GM19043 (cell line): Measurements from ENCODE around the gene NIT1.
A peak's percentile ranks its signal among the peaks of the same experiment; 100 is the strongest.
"Not testable (repeated sequence)": the region's sequence is repeated elsewhere in the genome, so short reads cannot be mapped to it uniquely, and the experiment has no call there.

Source experiments
- ATAC-seq: cut with Tn5 transposase; IDR thresholded peaks from one replicate; pipeline ENCODE4 v1.9.1; 2021; ENCODE audit warnings: low read depth; ENCODE audit not compliant: unreplicated experiment

NIT1 gene

DNA sequence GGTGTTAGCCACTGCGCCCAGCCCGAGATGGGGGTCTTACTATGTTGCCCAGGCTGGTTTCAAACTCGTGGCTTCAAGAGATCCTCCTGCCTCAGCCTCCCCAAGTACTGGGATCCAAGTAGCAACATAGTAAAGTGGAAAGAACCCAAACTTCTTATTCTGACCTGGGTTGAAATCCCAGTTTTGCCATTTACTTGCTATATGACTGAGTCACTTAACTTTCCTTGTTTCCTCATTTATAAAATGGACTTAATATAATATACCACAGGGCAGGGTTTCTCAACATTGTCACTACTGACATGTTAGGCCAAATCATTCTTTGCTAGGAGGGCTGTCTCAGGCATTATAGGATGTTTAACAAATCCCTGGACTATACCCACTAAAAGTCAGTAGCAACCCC lies 6.8 kb upstream of the NIT1 start:
- no peak for ATAC-seq

DNA sequence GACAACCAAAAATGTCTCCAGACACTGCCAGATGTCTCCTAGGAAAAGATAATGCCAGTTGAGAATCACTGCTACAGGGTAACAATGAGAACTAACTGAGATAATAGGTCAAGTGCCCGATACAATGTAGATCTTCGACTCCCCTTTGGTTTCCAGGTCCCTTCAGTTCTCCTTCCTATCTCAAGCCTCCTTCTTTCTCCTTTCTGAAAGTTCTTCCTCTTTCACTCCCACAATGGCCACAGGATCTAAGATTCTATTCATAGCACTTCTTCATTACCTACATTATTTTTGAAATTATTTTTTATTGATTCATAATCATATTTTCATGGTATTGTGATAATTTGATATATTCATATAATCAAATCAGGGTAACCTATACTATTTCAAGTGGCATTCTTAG lies 6.4 kb upstream of the NIT1 start:
- ATAC-seq, result no peak

DNA sequence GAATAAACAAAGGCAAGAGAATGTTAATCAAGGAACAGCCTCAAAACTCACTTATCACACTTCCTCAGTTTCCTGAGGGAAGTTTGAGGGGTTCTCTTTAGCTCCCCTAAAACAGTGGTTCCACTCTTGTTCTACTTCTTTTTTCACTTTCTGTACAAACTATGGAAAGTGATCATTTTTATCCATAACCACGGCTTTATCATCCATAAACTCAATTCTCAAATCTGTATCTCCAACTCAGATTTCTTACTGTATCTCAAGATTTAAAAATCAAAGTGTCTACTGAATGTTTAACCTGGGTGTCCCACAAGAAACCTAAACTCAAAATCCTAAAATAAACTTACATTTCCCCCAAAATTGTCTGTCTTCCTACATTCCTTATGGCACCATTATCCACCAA lies 4.0 kb upstream of the NIT1 start:
- ATAC-seq, result no peak

DNA sequence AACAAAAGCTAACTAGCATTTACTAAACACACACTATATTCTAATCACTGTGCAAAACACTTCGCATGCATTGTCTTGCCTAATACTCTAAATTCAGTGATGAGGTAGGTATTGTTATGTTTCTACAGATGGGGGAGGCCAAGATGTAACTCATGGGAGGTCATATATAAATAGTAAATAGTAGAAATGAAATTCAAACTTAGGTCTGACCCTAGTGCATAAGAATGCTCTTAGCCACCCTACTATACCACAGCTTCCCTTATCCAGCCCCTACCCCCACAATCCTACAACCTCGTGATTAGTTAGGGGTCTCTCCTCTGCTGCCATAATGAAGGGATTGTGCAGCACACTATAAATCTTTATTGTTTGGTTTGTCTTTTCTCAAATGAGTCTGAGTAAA lies 3.3 kb upstream of the NIT1 start:
- ATAC-seq, result no peak

DNA sequence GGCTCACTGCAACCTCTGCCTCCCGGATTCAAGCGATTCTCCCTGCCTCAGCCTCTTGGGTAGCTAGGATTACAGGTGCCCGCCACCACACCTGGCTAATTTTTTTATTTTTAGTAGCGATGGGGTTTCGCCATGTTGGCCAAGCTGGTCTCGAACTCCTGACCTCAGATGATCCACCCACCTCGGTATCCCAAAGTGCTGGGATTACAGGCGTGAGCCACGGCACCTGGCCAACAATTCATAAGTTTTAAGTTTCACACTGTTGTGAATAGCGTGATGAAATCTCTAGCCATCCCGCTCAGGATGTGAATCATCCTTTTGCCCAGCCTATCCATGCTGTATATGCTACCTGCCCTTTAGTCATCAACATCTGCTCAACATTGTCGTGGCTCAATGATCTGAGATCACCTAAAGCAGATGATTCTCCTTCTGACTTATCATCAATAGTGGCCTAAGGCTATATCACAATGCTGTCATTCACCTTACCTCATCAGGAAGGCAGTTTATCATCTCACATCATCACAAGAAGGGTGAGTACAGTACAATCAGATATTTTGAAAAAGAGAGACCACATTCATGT lies 2.7 kb upstream of the NIT1 start:
- ATAC-seq, result no peak

DNA sequence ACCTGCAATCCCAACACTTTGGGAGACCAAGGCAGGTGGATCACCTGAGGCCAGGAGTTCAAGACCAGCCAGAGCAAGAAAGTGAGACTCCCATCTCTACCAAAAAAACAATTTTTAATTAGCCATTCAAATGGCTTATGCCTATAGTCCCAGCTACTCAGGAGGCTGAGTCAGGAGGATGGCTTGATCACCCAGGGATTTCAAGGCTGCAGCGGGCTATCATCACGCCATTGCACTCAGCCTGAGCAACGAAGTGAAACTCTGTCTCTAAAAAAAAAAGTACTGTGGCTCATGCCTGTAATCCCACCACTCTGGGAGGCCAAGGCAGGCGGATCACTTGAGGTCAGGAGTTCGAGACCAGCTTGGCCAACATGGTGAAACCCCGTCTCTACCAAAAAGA lies 1.9 kb upstream of the NIT1 start:
- not testable (repeated sequence) for ATAC-seq

DNA sequence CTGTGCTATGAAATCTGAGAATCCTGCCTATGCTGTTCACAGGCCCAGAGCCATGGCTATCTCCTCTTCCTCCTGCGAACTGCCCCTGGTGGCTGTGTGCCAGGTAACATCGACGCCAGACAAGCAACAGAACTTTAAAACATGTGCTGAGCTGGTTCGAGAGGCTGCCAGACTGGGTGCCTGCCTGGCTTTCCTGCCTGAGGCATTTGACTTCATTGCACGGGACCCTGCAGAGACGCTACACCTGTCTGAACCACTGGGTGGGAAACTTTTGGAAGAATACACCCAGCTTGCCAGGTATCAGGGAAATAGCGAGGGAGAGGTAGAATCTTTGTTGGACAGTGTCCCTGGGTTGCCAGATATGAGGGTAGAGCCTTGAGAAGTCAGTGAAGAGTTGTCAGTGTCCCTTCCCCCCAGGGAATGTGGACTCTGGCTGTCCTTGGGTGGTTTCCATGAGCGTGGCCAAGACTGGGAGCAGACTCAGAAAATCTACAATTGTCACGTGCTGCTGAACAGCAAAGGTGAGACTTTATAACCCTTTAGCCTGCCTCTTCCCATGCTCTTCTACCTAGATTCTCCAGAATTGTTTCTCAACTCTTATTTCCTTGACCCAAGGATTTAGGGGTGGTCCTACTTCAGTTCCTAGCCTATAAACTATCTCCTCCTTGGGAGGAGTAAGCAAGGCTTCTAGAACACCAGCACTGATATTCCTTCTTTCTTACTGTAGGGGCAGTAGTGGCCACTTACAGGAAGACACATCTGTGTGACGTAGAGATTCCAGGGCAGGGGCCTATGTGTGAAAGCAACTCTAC lies 1.4 kb downstream of the NIT1 start:
- peak; percentile 46 for ATAC-seq

DNA sequence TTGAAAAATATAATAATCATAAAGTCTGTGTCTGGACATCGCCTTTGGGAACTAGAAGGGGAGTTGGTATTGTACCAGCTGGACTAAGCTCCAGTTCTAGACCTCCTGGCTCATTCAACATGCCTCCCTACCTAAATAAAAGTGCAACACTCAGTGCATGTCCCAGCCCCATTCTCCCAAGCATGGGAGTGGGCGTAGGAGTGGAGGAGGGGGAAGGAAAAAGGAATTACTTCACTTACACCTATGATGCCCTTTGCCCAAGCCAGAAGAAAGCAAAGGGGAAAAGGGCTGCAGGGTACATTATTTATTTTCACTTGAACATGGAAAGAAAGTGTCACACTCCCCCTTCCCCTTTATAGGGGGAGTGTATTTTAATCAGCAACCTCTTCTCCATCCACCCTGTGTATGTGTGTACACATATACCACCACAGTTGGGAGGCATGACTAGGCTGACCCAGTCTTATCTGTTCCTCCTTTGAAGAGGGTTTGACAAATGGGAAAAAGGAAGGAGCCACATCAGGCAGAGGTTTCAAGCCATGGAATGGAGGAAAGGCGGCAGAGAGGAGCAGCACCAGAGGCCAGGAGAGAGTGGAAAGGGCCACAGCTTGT lies 3.2 kb downstream of the NIT1 start:
- no peak for ATAC-seq

DNA sequence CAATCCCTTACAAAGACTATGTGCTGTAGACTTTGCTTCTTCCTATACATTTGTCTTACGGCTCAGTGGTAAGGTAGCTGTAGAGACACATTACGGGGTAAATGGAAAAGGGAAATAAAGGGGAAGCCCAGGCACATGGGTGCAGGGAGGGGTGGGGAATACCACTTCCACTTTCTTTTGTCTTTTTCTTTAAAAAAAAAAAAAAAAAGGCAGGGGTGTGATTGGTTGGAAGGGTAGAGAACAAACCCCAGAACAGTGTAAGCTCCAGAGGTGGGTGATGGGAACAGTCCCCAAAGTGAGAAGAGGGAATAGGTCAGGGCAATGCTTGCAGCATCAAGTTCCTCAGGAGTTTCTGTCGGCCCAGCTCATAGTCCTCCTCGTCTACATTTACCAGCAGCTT lies 3.9 kb downstream of the NIT1 start:
- no peak for ATAC-seq

DNA sequence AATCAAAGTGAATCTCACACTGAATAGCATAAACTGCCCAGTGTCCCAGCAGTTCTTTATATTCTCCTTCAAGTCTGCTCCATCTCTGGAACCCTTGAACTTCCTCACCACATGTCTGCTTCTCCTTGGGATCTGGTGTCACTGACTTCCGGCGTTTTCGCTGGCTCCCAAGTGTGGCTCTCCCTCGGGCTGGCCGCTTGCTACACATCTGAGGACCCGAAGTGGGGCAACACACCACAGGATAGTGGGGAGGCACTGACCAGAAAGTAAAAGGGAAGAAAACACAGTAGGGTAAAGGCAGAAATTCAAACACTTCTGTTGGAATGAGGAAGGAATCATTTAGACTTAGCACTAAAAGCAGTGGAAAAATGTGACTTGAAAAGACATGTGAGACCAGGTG lies 5.1 kb downstream of the NIT1 start:
- no peak for ATAC-seq

DNA sequence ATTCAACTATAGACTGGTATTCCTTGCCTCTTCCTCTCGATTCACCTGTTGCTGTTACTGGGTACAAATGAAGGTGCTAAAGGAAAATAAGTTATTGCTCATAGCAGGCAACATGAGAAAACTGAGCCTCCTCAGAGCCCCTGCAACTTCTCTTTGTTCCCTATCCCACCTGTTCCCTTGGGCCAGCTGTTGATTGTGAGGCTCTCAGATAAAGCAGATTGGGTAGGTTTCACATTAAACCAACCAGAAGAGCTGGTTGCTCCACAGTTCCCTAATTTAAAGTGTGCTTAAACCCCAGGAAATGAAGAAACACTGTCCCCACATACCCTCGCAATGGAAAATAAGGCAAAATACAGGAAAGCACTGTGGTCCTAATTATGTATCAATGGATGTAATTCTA lies 9.7 kb downstream of the NIT1 start:
- ATAC-seq, result no peak

DNA sequence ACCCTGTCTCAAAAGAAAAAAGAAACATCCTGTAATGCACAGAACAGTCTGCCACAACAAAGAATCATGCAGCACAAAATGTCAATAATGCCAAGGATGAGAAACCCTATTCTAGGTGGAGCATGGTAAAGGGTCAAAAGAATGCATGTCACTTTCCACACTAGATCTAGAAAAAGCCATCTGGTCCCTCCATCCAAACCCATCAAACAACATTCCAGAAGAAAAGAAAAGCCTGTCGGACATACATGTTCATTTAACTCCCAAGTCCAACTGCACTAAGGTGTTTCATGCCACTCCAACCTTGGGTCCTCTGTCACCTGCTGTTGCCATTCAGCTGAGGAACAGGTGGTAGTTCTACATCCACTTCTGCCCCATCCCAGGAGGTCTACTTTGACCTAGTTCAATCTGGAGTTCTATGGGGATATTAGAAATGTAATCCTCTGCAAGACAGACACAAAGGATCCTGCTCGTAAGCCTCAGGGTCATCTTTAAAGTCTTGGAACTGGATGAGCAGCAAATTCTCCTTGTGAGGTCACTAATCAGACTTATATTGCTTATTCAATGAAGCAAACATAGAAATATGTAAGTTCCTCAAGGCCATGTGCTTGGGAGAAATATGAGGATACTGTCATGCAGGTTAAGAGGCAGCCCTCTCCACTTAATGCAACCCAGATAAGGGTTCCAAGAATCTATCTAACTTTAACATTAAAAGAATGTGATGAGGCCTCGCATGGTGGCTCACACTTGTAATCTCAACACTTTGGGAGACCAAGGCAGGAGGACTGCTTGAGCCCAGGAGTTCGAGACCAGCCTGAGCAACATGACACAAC lies 10.9 kb downstream of the NIT1 start:
- no peak for ATAC-seq

DNA sequence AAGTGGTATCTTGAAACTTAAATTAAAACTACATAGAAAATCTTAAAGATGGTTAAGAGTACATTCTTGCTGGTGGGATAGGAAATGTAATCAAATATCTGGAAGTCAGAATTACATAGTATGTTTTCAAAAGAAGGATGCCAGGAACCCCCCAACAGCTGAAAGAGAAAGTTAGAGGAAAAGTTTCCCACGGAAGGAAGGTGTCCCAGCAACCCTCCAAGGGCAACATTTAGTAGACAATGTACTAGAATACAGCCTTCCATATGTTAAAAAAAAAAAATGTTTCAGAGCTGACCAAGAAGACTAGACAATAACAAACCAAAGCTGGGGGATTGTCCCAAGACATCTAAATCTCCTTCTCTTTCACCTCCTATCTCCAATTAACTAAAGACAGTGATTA lies 12.4 kb downstream of the NIT1 start:
- no peak for ATAC-seq

DNA sequence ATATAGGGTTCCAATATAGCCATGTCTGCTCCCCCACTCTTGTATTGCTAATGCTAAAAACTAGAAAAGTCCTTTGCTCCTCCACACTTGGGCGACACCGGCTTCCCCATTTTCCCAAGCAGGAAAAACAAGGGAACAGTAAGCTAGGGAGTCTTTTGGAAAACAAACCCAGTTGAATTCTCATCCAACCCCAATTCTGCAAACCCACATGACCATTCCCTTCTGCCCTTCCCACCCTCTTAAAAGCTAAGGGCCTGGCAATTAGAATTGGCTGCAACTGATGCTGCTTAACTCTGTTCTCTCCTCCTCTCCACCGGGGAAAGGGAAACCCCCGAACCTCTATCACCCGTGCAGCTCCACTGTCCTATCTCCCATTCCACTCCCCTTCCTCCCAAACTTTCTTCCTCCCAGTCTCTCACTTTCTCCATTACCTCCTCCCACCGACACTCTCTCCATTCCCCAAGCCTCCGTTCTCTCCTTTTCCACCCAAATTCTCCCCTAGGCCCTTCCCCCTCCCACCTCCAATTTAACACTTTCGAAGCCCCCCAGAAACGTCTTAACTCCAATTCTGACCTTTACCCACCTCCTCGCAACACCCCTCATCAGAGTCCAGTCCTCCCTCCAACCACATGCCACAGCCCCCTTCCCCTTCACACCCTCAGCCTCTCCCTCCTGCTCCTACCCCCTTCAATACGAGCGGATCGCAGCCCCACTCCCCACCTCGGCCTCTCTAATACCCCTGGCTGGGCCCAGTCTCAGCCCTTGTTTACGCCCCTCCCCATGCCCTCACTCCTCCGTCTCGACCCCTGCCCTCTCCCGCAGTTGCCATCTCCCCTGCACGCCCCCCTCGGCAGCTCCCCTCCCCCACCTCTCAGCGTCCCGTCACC lies 13.9 kb downstream of the NIT1 start:
- no peak for ATAC-seq

DNA sequence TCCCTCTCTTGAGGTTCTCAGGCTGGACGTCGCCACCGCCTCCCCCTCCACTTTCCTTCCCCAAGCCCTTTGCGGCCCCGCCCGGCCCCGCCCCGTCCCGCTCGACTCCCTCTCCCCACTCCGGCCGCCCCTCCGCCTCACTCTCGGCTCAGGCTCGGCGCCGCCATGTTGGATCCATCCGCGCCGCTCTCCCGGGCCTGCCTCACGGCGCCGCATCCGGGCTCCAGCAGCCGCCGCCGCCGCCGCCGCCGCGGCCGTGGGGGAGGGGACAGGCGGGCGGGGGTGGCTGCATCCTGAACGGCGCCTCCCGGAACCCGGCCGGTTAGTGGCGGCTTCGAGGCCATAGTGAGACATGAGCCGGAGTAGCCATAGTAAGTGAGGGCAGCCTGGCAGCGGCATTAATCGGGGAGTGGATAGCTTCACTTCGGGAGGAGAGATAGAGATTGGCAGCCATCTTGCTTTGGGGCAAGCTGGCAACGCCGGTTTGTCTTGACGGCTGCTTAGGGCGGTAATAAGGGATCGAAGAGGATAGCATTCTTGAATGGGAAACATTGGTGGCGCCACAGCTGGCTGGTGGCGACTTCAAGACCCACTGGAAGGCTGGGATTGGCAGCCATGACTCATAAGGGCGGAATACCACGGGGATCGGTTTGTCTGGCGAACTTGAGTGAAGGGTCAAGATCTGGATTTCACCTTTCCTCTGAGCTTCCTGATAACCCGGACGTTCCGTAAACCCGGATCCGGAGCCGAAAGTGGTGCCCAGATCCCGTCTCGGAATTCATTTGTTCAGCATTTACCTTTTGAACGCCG lies 14.7 kb downstream of the NIT1 start, which contains the start of gene DEDD:
Gene DEDD (minus strand): TSS at position 258 of the 810 bp plus-strand sequence. CDS start 8,205 bp downstream, outside the sequence.
- peak; percentile 98 for ATAC-seq

DNA sequence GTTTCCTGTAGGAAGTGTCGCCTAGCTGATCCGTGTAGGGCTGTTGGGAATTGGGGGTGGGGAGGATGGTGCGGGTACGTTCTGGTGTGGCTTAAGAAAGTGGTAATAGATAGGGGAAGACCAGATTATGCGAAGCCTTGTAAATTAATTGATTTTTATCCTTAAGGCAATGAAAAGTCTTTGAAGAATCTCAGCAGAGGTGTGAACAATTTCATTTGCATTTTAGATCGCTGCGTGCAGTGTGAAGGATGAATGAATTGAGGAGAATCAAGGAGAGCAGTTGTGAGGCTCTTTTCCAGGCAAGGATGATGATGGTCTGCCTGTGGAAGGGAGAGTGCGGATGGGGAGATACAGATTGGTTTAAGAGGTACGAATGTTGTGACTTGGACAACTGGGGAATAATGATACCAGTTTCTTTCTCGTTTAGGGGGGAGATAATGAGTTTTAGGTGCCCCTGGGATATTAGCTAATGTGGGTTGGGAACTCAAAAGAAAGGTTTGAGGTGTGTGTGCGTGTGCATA lies 15.4 kb downstream of the NIT1 start:
- ATAC-seq, result no peak

DNA sequence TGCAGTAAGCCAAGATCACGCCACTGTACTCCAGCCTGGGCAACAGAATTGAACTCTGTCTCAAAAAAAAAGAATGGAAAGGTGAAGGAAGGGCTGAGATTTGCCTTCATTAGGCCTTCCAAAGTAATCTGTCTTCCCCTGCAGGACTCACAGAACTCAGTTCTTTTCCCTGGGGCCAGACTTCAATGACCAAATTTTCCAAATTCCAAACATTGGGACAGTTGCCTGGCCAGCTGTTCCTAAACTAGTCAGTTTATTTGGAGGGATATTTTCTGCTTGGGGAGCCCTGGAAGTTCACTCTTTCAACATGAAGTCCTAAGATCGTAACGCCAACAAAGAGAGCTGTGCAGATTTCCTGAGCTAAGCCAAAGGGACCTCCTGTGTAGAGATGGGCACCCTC lies 20.0 kb downstream of the NIT1 start:
- no peak for ATAC-seq

DNA sequence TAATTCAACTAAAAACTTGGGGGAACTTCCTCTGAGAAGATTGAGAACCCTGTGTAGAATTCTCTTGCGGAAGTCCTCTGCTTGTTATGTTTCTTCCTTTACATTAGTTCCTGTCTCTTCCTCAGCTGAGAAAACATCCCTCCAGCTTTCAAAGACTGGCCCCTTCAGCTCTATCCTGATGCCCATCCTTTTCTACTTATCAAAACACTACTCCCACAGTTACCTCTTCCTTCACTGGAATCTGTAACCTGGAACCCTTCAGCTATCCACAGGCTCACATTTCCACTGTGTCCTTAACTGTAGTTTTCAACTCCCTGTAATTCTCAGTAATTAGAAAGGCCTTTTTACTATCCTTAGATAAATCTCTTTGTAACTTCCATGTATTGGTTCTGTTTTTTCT lies 20.5 kb downstream of the NIT1 start:
- ATAC-seq, result no peak

DNA sequence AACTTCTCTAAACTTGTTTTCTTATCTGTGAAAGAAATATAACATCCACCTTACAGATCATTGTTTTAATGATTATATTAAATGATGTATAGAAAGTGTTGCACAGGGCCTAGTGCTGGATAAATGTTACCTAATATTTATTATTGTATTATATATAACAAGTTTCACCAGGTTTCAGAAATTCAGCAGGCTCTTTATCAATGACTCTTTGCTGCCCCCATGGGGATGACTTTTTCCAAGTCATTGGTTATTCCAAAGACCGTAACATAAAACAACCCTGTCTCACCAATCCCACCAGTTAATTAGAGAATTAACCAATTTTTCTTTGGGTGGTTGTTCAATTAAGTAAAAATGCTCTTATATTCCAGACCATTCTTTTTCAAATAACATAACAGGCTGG lies 21.9 kb downstream of the NIT1 start:
- ATAC-seq, result no peak
